ENCODE measurements around the gene DCAF4.

DNA sequence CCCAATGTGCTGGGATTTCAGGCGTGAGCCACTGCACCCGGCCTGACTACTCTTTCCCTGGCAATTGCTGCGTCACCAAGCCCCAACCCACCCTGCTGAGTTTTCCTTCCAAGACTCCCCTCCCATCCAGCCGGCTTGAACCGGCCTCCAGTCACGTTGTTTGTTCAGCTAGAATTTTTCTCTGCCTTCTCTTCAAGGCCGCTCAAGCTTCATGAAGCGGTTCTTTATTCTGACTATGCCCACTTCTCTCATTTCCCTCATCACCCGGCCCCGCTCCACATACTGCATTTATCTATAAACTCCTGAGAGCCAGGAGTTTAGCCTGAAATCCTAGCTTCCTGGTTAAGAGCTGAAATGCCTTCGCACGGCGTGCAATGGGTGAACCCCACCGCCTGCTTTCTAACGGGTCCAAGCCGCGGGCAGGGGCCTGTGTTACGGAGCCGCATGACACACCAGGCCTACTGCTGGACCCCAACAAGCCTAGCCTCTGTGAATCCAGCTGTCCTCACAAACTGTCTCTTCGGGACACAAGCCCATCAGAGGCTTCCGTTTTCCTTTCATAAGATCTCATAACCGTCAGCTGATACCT is 999 bp upstream of the DCAF4 start:
- TF ChIP-seq POLR2AphosphoS5 (IDR thresholded peaks at IDR 0.05; ENCODE audit: low read depth, low read length) (no peak), TEAD4 (IDR thresholded peaks at IDR 0.05; ENCODE audit: borderline replicate concordance, insufficient read depth) (no peak), RFX5 (IDR thresholded peaks at IDR 0.05; ENCODE audit: low read length) (no peak), SMC3 (IDR thresholded peaks at IDR 0.05; ENCODE audit: low read depth, low read length) (no peak), ELF1 (IDR thresholded peaks at IDR 0.05) (no peak), RCOR1 (IDR thresholded peaks at IDR 0.05; ENCODE audit: low read length) (no peak), RAD21 (IDR thresholded peaks at IDR 0.05; ENCODE audit: low read length) (no peak), GATA2 (CRISPR knock-in tag; IDR thresholded peaks at IDR 0.05) (no peak), JUND (IDR thresholded peaks at IDR 0.05) (no peak), CHD2 (IDR thresholded peaks at IDR 0.05; ENCODE audit: low read length, partially characterized antibody) (no peak)
- TF ChIP-seq, protein P1, sequence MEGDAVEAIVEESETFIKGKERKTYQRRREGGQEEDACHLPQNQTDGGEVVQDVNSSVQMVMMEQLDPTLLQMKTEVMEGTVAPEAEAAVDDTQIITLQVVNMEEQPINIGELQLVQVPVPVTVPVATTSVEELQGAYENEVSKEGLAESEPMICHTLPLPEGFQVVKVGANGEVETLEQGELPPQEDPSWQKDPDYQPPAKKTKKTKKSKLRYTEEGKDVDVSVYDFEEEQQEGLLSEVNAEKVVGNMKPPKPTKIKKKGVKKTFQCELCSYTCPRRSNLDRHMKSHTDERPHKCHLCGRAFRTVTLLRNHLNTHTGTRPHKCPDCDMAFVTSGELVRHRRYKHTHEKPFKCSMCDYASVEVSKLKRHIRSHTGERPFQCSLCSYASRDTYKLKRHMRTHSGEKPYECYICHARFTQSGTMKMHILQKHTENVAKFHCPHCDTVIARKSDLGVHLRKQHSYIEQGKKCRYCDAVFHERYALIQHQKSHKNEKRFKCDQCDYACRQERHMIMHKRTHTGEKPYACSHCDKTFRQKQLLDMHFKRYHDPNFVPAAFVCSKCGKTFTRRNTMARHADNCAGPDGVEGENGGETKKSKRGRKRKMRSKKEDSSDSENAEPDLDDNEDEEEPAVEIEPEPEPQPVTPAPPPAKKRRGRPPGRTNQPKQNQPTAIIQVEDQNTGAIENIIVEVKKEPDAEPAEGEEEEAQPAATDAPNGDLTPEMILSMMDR (IDR thresholded peaks at IDR 0.05), result no peak
- TF ChIP-seq, protein P2, sequence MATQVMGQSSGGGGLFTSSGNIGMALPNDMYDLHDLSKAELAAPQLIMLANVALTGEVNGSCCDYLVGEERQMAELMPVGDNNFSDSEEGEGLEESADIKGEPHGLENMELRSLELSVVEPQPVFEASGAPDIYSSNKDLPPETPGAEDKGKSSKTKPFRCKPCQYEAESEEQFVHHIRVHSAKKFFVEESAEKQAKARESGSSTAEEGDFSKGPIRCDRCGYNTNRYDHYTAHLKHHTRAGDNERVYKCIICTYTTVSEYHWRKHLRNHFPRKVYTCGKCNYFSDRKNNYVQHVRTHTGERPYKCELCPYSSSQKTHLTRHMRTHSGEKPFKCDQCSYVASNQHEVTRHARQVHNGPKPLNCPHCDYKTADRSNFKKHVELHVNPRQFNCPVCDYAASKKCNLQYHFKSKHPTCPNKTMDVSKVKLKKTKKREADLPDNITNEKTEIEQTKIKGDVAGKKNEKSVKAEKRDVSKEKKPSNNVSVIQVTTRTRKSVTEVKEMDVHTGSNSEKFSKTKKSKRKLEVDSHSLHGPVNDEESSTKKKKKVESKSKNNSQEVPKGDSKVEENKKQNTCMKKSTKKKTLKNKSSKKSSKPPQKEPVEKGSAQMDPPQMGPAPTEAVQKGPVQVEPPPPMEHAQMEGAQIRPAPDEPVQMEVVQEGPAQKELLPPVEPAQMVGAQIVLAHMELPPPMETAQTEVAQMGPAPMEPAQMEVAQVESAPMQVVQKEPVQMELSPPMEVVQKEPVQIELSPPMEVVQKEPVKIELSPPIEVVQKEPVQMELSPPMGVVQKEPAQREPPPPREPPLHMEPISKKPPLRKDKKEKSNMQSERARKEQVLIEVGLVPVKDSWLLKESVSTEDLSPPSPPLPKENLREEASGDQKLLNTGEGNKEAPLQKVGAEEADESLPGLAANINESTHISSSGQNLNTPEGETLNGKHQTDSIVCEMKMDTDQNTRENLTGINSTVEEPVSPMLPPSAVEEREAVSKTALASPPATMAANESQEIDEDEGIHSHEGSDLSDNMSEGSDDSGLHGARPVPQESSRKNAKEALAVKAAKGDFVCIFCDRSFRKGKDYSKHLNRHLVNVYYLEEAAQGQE (IDR thresholded peaks at IDR 0.05; ENCODE audit: low read depth, low read length), result no peak
- TF ChIP-seq, protein P3, sequence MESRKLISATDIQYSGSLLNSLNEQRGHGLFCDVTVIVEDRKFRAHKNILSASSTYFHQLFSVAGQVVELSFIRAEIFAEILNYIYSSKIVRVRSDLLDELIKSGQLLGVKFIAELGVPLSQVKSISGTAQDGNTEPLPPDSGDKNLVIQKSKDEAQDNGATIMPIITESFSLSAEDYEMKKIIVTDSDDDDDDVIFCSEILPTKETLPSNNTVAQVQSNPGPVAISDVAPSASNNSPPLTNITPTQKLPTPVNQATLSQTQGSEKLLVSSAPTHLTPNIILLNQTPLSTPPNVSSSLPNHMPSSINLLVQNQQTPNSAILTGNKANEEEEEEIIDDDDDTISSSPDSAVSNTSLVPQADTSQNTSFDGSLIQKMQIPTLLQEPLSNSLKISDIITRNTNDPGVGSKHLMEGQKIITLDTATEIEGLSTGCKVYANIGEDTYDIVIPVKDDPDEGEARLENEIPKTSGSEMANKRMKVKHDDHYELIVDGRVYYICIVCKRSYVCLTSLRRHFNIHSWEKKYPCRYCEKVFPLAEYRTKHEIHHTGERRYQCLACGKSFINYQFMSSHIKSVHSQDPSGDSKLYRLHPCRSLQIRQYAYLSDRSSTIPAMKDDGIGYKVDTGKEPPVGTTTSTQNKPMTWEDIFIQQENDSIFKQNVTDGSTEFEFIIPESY (IDR thresholded peaks at IDR 0.05; ENCODE audit: borderline replicate concordance, low read depth), result no peak
- TF ChIP-seq, protein P4, sequence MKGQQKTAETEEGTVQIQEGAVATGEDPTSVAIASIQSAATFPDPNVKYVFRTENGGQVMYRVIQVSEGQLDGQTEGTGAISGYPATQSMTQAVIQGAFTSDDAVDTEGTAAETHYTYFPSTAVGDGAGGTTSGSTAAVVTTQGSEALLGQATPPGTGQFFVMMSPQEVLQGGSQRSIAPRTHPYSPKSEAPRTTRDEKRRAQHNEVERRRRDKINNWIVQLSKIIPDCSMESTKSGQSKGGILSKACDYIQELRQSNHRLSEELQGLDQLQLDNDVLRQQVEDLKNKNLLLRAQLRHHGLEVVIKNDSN (IDR thresholded peaks at IDR 0.05; ENCODE audit: borderline replicate concordance, low read depth), result no peak
